ENCODE results near the gene NR1D1.

DNA sequence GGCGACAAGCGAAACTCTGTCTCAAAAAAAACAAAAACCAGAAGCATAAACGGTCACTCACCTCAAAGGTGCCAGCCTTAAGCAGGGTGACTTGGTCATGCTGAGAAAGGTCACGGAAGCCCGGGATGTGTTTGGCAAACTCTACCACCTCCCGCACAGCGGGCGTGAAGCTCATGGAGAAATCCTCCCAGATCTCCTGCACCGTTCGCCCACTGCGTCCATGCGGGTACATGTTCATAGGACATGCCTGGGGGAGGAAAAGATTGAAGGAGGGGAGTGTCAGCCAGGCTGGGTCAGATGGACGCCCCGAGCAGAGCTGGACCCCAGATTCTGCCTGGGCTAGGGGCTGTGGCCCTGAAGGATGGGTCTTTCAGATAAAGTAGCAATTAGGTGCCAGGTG lies 5.5 kb downstream of the NR1D1 start:
- no peak for TF ChIP-seq POLR2A (IDR thresholded peaks at IDR 0.05; ENCODE audit: low read length)
- TF ChIP-seq GATA1 (IDR thresholded peaks at IDR 0.05; ENCODE audit: low read depth, low read length) = no peak
